Measurements from ENCODE around the gene EIF4G3. TPM values are rescaled to one million over a fixed set of nuclear protein-coding genes. Genes with fewer than 3 reads are reported as not detected.

The EIF4G3 gene
- total and polyA plus RNA-seq, 10 of the 15 experiments (the other 5 are each of a cell fraction or from before 2014, with no cell fraction given) = 7.4 to 45.1 (median 29.1) TPM

DNA sequence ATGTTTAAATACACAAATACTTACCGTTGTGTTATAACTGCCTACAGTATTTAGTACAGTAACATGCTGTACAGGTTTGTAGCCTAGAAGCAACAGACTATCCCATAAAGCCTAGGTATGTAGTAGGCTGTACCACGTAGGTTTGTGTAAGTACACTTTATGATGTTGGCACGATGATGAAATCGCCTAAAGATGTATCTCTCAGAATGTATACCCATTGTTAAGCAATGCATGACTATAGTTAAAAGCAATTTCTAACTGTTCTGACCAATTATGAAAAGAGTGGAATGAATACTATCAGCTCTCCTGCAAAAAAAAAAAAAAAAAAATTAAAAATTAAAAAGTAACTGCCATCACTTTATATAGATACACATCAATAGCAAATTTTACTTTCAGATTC lies 401.0 kb downstream of the EIF4G3 start:
- Histone ChIP-seq H3K79me2 (ENCODE audit: control insufficient read depth, insufficient read depth, low read length) (peaks cover 21% of the 10 kb centered on the region), H2AFZ (ENCODE audit: control insufficient read depth, low read depth, low read length) (no peak overlapping the region), H3K27me3 (replicated peaks in 1 of 2; ENCODE audit: control insufficient read depth in 2 of 2, insufficient read depth in 2 of 2, low read length in 1 of 2) (no peaks in the 10 kb centered on the region), H3K4me1 (ENCODE audit: control insufficient read depth, insufficient read depth, low read length) (no peaks in the 10 kb centered on the region), H3K9me3 (replicated peaks; ENCODE audit: control insufficient read depth, insufficient read depth, low read length) (no peaks in the 10 kb centered on the region), H3K27ac (ENCODE audit: control insufficient read depth, insufficient read depth) (no peak overlapping the region), H3K36me3 (ENCODE audit: control insufficient read depth in 2 of 2, insufficient read depth in 2 of 2, low read length in 1 of 2) (peaks cover 5 to 55% of the 10 kb centered on the region in 2 experiments), H3K4me2 (ENCODE audit: control insufficient read depth, insufficient read depth) (no peak overlapping the region), H3K9ac (ENCODE audit: control insufficient read depth, insufficient read depth, low read length) (no peak overlapping the region), H3K4me3 (no peak overlapping the region), H4K20me1 (ENCODE audit: control insufficient read depth, insufficient read depth) (peaks cover 3% of the 10 kb centered on the region)
- no peak for TF ChIP-seq POLR2A (IDR thresholded peaks at IDR 0.05; ENCODE audit: low read depth, low read length)
- no peak for TF ChIP-seq ZBED1 (IDR thresholded peaks at IDR 0.05; ENCODE audit: borderline replicate concordance)
- TF ChIP-seq TCF7 (IDR thresholded peaks at IDR 0.05; ENCODE audit: borderline replicate concordance) = no peak
- TF ChIP-seq, protein P1, sequence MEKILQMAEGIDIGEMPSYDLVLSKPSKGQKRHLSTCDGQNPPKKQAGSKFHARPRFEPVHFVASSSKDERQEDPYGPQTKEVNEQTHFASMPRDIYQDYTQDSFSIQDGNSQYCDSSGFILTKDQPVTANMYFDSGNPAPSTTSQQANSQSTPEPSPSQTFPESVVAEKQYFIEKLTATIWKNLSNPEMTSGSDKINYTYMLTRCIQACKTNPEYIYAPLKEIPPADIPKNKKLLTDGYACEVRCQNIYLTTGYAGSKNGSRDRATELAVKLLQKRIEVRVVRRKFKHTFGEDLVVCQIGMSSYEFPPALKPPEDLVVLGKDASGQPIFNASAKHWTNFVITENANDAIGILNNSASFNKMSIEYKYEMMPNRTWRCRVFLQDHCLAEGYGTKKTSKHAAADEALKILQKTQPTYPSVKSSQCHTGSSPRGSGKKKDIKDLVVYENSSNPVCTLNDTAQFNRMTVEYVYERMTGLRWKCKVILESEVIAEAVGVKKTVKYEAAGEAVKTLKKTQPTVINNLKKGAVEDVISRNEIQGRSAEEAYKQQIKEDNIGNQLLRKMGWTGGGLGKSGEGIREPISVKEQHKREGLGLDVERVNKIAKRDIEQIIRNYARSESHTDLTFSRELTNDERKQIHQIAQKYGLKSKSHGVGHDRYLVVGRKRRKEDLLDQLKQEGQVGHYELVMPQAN (conservative IDR thresholded peaks at IDR 0.05) = no peak
- TF ChIP-seq BACH1 (IDR thresholded peaks at IDR 0.05; ENCODE audit: borderline replicate concordance) = no peak
- TF ChIP-seq, protein P2, sequence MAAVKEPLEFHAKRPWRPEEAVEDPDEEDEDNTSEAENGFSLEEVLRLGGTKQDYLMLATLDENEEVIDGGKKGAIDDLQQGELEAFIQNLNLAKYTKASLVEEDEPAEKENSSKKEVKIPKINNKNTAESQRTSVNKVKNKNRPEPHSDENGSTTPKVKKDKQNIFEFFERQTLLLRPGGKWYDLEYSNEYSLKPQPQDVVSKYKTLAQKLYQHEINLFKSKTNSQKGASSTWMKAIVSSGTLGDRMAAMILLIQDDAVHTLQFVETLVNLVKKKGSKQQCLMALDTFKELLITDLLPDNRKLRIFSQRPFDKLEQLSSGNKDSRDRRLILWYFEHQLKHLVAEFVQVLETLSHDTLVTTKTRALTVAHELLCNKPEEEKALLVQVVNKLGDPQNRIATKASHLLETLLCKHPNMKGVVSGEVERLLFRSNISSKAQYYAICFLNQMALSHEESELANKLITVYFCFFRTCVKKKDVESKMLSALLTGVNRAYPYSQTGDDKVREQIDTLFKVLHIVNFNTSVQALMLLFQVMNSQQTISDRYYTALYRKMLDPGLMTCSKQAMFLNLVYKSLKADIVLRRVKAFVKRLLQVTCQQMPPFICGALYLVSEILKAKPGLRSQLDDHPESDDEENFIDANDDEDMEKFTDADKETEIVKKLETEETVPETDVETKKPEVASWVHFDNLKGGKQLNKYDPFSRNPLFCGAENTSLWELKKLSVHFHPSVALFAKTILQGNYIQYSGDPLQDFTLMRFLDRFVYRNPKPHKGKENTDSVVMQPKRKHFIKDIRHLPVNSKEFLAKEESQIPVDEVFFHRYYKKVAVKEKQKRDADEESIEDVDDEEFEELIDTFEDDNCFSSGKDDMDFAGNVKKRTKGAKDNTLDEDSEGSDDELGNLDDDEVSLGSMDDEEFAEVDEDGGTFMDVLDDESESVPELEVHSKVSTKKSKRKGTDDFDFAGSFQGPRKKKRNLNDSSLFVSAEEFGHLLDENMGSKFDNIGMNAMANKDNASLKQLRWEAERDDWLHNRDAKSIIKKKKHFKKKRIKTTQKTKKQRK (IDR thresholded peaks at IDR 0.05; ENCODE audit: low read depth, low read length) = no peak
- no peak for TF ChIP-seq TAF1 (IDR thresholded peaks at IDR 0.05; ENCODE audit: borderline replicate concordance, low read depth, low read length)
- TF ChIP-seq CBX3 (IDR thresholded peaks at IDR 0.05; ENCODE audit: borderline replicate concordance, low read depth) = no peak
- TF ChIP-seq, protein P3, sequence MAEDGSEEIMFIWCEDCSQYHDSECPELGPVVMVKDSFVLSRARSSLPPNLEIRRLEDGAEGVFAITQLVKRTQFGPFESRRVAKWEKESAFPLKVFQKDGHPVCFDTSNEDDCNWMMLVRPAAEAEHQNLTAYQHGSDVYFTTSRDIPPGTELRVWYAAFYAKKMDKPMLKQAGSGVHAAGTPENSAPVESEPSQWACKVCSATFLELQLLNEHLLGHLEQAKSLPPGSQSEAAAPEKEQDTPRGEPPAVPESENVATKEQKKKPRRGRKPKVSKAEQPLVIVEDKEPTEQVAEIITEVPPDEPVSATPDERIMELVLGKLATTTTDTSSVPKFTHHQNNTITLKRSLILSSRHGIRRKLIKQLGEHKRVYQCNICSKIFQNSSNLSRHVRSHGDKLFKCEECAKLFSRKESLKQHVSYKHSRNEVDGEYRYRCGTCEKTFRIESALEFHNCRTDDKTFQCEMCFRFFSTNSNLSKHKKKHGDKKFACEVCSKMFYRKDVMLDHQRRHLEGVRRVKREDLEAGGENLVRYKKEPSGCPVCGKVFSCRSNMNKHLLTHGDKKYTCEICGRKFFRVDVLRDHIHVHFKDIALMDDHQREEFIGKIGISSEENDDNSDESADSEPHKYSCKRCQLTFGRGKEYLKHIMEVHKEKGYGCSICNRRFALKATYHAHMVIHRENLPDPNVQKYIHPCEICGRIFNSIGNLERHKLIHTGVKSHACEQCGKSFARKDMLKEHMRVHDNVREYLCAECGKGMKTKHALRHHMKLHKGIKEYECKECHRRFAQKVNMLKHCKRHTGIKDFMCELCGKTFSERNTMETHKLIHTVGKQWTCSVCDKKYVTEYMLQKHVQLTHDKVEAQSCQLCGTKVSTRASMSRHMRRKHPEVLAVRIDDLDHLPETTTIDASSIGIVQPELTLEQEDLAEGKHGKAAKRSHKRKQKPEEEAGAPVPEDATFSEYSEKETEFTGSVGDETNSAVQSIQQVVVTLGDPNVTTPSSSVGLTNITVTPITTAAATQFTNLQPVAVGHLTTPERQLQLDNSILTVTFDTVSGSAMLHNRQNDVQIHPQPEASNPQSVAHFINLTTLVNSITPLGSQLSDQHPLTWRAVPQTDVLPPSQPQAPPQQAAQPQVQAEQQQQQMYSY (CRISPR knock-in tag; IDR thresholded peaks at IDR 0.05) = no peak
- TF ChIP-seq CHD2 (IDR thresholded peaks at IDR 0.05; ENCODE audit: borderline replicate concordance, low read depth, low read length) = no peak
- TF ChIP-seq SMARCA5 (IDR thresholded peaks at IDR 0.05) = no peak
- no peak for TF ChIP-seq ZNF622 (IDR thresholded peaks at IDR 0.05)
- TF ChIP-seq SMAD5 (IDR thresholded peaks at IDR 0.05; ENCODE audit: low read depth) = no peak
- TF ChIP-seq DPF2 (IDR thresholded peaks at IDR 0.05) = no peak
- no peak for TF ChIP-seq GATAD2B (conservative IDR thresholded peaks at IDR 0.05; ENCODE audit: low read depth)
- TF ChIP-seq CEBPB (IDR thresholded peaks at IDR 0.05; ENCODE audit: borderline replicate concordance in 1 of 2, low read depth in 2 of 2, low read length in 2 of 2) = no peak
- BruUV-seq (replicated peaks) = no TSS peak
- no peak for ATAC-seq
- no peak for FAIRE-seq
- ChIA-PET CTCF (interaction anchor here (1.3 to 1.9 kb wide), 2 partner anchors 79 to 420 kb away, joined by 4 read pairs; no protein-coding TSS in a partner anchor), POLR2A (interaction anchor here (0.6 kb wide), 1 partner anchor 582 kb away, joined by 5 read pairs; no protein-coding TSS in a partner anchor), RAD21 (ENCODE audit: unreplicated experiment) (no interaction called here), SMC1A (ENCODE audit: uncharacterized antibody, unreplicated experiment) (no interaction called here)
- intact Hi-C loops (cut with micrococcal nuclease; ENCODE audit: unreplicated experiment) (no loop called here), in situ Hi-C loops (cut with MboI) (no loop called here)
- DNase-seq (ENCODE audit: low read depth, low spot score) = no peak
- WGBS (ENCODE audit: insufficient coverage, insufficient replicate concordance, low lambda C conversion rate, missing lambda C conversion rate) = 59% methylated on average over 4 of the region's 4 CpGs

All from GM12878 (cell line).